ENCODE data around the gene XRCC4. TPM values are rescaled to one million over a fixed set of nuclear protein-coding genes. Genes with fewer than 3 reads are reported as not detected.

The XRCC4 gene
- total RNA-seq, 1 donor, result 36.5 TPM

DNA sequence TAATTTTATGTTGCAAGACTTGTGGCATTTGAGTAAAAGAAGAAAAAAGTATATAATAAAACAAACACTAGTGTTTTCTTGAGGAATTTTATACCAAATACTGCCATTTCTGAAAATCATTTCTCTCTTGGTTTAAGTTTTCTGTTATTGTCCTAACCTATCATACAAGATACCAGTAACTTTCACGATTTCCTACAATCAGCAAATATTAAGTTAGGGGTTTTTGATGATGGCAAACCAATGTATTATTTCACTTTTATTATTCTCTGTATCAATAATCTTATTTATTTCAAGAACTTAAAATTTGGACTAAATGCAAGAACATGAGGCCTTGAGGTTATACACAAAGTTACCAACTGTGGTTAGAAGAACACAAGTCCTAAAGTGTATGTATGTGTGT is 285.2 kb downstream of the XRCC4 start:
- H3K4me3 ChIP-seq (ENCODE audit: low read depth, low read length), result no peak overlapping the region
- TF ChIP-seq, protein P1, sequence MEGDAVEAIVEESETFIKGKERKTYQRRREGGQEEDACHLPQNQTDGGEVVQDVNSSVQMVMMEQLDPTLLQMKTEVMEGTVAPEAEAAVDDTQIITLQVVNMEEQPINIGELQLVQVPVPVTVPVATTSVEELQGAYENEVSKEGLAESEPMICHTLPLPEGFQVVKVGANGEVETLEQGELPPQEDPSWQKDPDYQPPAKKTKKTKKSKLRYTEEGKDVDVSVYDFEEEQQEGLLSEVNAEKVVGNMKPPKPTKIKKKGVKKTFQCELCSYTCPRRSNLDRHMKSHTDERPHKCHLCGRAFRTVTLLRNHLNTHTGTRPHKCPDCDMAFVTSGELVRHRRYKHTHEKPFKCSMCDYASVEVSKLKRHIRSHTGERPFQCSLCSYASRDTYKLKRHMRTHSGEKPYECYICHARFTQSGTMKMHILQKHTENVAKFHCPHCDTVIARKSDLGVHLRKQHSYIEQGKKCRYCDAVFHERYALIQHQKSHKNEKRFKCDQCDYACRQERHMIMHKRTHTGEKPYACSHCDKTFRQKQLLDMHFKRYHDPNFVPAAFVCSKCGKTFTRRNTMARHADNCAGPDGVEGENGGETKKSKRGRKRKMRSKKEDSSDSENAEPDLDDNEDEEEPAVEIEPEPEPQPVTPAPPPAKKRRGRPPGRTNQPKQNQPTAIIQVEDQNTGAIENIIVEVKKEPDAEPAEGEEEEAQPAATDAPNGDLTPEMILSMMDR (IDR thresholded peaks at IDR 0.05; ENCODE audit: insufficient read depth, low read length), result no peak
- DNase-seq (ENCODE audit: low read depth), result no peak

GRCh38 chr5:83363111-83363885 is 286.0 kb downstream of the XRCC4 start:
- no peak overlapping the region for H3K4me3 ChIP-seq (ENCODE audit: low read depth, low read length)
- no peak for DNase-seq (ENCODE audit: low read depth)
- TF ChIP-seq, protein P1 (IDR thresholded peaks at IDR 0.05; ENCODE audit: insufficient read depth, low read length), result no peak

GRCh38 chr5:83363886-83364275 is 286.5 kb downstream of the XRCC4 start:
- H3K4me3 ChIP-seq (ENCODE audit: low read depth, low read length), result no peak overlapping the region
- TF ChIP-seq, protein P1 (IDR thresholded peaks at IDR 0.05; ENCODE audit: insufficient read depth, low read length), result no peak
- no peak for DNase-seq (ENCODE audit: low read depth)

DNA sequence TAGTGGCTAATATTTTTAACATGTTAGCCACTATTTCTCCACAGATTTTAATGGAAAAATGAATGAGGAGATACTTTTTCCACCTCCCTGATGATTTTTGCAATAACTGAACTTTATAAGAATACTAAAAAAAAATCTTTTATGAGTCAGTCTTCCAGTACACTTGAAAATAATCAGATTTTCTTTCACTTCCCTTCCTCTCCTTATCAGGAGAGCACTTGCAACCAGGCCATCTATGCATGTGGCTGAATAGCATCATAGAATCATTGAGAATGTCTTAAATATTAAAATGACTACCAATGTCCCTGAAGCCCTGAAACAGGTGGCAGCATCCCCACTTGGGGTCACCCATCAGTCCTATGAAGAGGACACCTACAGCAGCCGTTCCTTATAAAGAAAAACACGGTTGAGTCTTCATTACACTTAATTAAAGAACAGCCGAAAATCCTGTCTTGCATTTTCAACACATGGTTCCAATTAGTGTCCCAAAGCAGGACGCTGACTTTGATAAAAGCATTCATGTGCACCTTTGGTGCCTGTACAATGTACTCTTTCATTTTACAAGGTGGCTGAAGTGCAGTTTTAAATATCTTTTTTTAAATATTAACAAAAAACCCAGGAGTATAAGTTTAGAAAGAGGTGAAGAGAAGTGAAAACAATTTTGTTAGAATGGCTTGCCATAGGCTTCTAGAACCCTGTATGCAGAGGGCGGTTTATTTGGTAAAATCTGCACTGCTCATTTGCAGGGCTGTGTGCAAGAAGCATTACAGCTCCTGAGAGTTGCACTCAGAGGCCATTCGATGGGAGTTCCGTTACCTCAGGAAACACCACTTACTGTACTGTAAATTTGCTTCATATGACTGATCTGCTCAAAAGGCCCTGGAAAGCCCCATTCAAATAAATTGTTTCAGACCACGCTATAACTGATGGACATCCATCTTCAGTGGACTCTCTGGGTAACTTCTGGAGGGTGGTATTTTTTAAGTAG is 287.3 kb downstream of the XRCC4 start:
- no peak overlapping the region for H3K4me3 ChIP-seq (ENCODE audit: low read depth, low read length)
- TF ChIP-seq, protein P1 (IDR thresholded peaks at IDR 0.05; ENCODE audit: insufficient read depth, low read length), result no peak
- peak; percentile 19 for DNase-seq (ENCODE audit: low read depth)

DNA sequence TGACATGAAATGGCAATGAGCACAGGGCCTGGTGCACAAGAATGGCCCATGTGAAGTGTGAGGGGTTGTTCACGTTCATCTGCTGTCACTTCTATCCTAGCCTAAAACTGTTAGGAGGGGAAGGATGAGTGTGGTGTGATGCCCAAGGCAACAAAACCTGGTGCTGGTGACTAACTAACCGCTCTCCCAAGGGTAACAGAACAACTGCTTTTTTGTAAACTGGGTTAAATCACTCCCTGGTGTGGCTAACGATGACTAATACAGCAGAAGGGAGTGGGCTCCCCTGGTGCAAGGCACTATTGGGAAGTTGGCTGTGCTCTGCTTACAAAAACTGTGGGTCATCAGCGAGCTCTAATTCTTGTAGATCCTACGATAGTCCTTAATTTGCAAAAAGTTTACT is 291.0 kb downstream of the XRCC4 start:
- no peak overlapping the region for H3K4me3 ChIP-seq (ENCODE audit: low read depth, low read length)
- DNase-seq (ENCODE audit: low read depth), result peak; percentile 81
- TF ChIP-seq, protein P1 (IDR thresholded peaks at IDR 0.05; ENCODE audit: insufficient read depth, low read length), result no peak

GRCh38 chr5:83368835-83369234 is 291.5 kb downstream of the XRCC4 start:
- peak; percentile 42 for DNase-seq (ENCODE audit: low read depth)
- TF ChIP-seq, protein P1 (IDR thresholded peaks at IDR 0.05; ENCODE audit: insufficient read depth, low read length), result no peak
- H3K4me3 ChIP-seq (ENCODE audit: low read depth, low read length), result no peak overlapping the region

All from fibroblast of the aortic adventitia (primary cell).